EL (cell line): ENCODE measurements around the gene POLE2.
"Not testable (repeated sequence)": the region's sequence is repeated elsewhere in the genome, so short reads cannot be mapped to it uniquely, and the experiment has no call there.

Experiments used
- DNase-seq: peaks from one replicate; pipeline ENCODE4 v3.0.0-alpha.2; 2016

The POLE2 gene

DNA sequence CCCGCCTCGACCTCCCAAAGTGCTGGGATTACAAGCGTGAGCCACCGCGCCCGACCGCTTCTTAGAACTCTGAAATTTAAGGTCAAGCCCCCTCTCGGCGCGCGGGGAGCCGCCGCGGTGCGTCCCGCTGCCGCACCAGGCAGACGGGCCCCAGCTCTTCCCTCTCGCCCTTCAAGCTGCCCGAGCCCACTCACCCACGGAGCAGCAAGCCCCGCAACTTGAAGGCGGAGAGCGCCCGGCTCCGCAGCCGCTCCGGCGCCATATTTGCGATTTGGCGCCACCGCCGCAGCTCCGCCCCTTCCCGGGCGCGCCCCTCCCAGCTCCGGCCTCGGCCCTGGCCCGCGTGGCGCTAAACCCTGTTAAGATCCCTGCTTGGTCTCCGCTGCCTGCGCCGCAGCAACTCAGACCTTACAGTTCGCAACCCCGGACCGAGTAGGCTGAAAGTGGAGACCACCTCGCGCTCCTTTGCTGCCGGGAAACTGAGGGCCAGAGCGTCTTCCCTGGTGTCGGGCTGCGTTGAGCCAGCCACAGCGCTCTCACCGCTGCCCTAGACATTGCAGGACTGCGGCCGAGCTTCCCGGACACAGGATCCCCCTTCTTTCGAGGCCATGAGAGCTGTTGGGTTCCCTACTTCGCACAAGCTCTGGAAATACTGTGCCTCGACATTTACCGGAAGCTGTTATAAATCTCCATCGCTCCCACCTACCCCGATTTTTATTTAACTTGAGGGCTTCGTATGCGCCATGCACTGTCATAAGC, at the start of gene POLE2:
Gene POLE2 (minus strand): TSS at position 273 of the 759 bp plus-strand sequence. CDS start 11 bp downstream, at position 262.
- DNase-seq: peak; percentile 77

GRCh38 chr14:49735669-49736068, 47.7 kb upstream of the POLE2 start:
- not testable (repeated sequence) for DNase-seq

DNA sequence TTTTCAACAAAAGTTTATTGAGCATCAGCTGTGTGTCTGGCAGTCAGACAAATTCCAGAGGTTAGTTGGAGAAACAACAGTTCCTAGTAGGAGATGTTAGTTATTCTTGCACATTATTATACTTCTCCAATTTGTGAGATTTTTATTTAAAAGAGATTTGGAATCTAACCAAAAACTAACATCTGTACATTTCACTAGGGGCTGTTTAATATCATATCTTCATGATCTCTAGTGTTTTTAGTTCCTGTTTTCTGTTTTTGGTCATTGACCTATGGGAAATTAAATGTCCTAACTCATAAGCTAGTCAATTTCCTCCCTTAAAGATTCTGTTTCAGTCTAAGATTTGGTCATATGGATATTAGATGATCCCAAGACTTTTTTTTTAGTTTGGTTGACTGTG, 45.8 kb upstream of the POLE2 start:
- DNase-seq: no peak

DNA sequence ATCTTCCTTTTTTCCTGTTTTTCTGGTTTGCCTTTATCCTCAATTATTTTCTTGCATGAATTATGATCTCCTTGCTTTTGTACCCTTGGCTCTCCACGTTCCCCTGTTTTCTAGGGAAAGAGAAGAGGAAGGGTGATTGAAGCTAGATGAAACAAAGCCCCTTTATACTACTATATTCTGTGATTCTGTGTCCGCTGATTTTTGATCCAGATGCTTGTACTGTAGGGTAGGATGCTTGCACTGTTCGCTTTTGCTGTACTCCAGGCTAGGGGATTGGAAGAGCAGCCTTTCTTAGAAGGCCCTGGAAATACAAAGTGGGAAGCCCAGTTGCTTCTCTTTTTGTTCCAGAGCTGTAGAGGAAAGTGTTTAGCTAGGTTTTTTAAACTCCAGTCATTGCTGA, 44.9 kb upstream of the POLE2 start:
- DNase-seq: no peak

DNA sequence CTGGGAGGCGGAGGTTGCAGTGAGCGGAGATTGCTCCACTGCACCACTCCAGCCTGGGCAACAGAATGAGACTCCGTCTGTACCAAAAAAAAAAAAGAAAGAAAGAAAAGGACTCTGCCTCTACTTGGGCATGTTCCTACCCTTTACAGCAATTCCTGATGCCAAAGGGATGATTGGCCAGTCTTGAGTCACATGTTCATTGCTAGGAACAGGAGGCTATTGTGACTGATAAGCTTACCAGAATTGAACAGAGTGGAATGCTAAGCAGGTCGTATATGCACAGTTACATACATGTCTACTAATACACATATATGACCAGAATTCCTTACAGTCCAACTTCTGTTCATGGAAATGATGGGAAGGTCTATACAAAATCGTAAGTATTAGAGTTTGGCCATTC, 39.2 kb upstream of the POLE2 start:
- DNase-seq: no peak

DNA sequence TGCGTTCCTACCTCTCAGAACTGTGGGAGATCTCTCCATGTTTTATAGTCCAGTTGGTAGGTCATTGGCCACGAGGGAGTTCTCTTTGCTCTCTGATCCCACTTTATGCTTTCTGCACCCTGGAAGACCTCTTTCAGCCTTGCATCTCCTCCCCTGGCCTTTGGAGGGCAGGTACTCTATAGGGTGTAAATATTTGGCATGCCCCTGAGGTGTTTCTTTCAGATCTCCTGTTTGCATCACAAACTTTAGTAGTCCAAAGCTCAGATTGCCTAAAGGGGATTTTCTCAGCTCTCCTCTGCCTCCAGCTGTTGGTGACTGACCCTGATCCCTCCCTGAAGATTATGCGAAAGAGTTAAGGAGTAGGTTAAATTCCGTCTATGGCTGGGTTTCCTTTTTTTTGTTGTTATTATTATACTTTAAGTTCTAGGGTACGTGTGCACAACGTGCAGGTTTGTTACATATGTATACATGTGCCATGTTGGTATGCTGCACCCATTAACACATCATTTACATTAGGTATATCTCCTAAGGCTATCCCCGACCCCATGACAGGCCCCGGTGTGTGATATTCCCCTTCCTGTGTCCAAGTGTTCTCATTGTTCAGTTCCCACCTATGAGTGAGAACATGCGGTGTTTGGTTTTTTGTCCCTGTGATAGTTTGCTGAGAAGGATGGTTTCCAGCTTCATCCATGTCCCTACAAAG, 33.9 kb upstream of the POLE2 start:
- DNase-seq: not testable (repeated sequence)

- DNase-seq: no peak
These were observed 32.7 kb upstream of the POLE2 start for GRCh38 chr14:49720744-49721143.

GRCh38 chr14:49710993-49711392, 23.0 kb upstream of the POLE2 start:
- not testable (repeated sequence) for DNase-seq

- not testable (repeated sequence) for DNase-seq
These were observed 16.5 kb upstream of the POLE2 start for GRCh38 chr14:49704471-49704870.

DNA sequence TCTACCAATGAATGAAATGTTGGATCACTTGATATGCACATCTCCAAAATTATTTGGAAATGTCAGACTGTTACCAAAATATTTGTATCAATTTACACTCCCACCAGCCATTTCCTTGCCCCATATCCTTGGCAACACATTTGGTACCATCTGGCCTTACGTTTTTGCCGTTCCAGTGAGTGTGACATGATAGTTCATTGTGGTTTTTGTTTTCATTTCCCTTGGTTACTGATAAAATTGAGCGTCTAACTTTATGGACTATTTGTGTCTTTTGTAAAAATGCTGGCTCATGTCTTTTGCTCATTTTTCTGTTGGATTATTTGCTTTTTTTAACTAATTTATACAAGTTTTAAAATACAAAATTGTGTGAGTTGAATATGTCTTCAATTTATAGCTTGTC, 16.0 kb upstream of the POLE2 start:
- DNase-seq: no peak

DNA sequence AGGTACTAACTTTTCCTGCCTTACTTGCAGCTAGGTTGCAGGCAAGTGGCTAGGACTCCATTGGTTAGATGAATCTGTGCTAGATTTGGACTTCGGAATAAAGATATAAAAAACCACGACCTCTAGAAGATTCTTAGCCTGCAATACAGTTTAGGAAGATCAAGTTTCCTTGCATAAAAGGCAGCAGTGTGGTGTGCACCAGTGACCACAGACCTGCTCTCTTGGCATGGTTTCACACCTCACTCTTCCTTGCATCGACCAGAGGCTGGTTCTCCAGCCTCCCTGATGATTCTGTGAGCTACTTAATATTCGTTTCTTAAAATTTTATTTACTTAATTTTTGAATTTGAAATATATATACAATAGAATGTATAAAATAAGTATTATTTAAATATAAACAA, 14.7 kb upstream of the POLE2 start:
- no peak for DNase-seq

DNA sequence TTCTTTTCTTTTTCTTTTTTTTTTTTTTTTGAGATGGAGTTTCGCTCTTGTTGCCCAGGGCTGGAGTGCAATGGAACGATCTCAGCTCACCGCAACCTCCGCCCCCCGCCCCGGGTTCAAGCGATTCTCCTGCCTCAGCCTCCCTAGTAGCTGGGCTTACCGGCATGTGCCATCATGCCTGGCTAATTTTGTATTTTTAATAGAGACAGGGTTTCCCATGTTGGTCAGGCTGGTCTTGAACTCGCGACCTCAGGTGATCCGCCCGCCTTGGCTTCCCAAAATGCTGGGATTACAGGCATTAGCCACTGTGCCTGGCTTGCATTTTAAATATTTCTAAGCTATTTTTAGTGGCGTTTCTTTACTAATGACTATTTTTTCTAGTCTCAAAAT, 5.7 kb upstream of the POLE2 start:
- DNase-seq: not testable (repeated sequence)

DNA sequence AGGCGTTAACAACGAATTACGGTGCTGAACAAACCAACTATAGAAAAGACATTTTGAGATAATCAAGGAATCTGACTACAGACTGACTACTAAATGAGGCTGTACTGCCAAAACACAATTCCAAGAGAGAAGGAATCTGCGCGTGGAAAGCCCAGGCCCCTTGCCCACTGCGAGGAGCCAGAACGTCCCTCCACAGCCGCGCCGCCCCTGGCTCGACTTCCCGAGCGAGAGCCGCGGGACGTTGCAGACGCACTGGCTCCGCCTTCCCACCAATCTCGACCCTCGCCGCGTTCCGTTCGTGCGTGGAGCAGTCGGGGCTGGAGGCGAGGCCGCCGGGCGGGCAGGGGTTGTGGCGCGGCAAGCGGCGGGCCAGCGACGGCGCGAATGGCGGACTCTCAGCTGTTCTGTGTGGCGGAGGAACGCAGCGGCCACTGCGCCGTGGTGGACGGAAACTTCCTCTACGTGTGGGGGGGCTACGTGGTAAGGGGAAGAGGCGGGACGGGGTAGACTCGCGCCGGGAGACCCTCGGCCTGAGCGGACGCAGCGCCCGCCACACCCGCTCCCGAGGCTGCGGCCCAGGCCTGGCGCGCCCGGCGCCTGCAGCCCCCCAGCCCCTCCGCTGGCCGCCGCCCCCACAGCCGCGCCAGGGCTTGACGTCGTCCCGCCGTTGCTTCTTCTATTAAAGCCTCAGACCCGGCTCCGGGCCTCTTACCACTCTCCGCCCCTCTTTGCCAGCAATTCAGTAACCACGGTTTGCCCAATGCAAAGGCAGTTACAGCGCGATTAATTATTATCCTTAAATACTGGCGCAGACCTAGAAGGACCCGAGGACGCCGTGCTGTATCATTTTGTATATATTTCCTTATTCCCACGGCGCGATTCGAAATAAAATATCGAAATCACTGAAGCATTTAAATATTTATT, 5.1 kb upstream of the POLE2 start, which contains the start of gene KLHDC1:
Gene KLHDC1 (plus strand): TSS at position 310 of the 924 bp plus-strand sequence. CDS start 75 bp downstream, at position 385.
- peak; percentile 75 for DNase-seq

DNA sequence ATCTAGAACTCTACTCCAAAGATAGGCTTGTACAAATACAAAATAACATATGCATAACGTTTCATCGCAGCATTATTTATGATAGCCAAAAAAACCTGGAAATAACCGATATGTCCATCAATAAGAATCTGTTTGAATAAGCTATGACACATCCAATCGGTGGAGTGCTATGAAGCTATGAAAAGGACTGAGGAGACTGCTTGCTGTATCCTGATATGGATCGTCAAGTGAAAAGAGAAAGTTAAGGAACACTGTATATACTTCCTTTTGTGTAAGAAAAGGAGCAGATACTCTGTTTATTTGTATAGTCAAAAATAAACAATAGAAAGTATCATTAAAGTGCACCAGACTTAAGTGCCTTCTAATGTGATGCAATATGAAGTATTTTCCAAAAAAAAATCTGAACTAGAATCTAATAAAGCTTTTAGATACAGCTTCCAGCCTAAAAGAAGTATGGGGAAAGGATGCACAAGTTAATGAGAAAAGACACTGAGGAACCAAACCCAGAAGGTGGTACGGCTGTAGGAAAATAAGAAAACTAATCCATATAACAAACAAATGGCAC, 4.3 kb upstream of the POLE2 start:
- DNase-seq: no peak

DNA sequence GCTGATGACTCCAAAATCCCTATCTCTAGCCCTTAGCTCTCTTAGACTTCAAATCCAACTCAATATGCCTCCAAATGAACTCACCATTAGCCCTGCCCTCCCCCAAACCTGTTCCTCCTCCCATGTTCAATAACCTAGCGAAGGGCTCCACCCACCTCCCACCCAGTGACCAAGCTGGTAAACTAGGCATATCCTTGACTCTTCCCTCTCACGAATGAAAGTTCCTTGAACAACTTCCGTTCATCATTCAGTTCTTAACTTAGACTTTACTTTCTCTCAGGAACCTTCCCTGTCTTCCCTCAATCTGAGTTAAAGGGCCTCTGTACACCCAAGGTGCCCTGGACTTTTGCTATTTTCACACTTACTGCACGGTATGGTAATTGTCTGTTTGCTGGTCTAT, 3.0 kb upstream of the POLE2 start:
- DNase-seq: no peak

GRCh38 chr14:49688701-49689030, 652 bp upstream of the POLE2 start:
- no peak for DNase-seq

DNA sequence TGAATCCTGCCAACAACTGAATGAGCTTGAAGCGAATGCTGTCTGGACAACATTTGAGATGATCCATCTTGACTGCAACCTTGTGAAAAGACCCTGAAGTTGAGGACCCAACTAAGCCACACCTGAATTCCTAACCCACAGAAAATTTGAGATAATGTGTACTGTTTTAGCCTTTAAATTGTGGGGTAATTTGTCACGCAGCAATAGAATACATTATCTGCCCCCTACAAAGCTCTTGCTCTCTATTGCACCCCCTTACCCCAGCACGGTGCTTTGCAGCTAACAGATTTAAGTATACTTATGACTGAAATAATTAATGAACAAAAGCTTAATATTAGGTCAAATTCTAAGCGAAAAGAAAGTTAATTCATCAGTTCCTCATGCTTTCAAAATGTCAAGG, 1.6 kb downstream of the POLE2 start:
- no peak for DNase-seq

DNA sequence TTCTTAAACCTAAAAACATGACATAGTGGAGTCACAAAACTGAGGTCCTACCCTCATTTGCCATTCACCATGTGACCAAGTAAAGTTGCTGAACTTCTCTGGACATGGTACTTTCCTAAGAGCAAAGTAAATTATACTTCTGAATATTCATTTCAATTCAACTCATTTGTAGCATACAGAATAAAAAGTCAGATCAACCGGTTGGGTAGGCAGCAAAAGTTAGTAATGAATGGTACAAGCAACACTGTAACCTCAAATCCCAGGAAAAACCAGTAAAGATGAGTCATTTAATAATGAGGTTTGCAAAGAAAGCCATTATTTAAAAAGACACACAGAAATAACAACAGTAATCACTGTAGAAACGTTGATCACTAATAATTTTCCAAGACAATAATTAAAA, 8.7 kb downstream of the POLE2 start:
- DNase-seq: peak; percentile 13

DNA sequence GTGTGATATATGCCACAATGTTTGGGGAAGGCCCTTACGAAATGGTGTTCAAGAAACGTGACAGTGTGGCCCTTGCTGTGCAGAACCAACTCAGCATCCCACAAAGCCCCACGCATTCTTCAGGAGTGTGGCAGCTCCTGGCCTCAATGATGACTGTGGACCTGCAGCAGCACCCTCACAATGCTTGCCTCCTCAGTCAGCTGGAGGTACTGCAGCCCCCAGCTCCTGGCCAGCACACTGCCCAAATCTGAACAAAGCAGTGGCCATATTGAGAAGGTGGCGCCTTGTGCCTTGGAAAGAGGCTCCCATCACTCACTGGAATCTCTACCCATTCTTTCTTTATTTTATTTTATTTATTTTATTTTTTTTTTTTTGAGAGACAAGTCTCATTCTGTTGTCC, 10.4 kb downstream of the POLE2 start:
- no peak for DNase-seq

DNA sequence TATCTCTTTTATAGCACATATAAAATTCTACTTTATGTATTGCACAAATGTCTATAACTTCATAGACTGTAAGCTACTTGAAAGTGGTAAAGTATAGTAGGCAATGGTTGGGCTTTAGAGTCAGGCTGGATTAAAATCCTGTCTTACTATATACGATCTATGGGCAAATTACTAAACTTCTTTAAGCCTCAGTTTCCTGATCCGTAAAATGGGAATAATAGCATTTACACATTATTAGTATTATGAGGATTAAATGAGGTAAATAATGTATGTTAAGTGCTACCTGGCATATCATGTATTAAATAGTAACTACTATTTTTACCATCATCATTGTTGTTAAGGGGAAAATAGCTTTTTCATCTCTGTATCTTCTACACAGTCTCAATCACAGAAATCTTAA, 14.4 kb downstream of the POLE2 start:
- DNase-seq: no peak

GRCh38 chr14:49670475-49670874, 17.5 kb downstream of the POLE2 start:
- DNase-seq: no peak

- DNase-seq: no peak
These were observed 28.2 kb downstream of the POLE2 start for GRCh38 chr14:49659526-49660455.
